PC-9 (cell line): ENCODE measurements around the gene TMSB4X. TPM values are rescaled to one million over a fixed set of nuclear protein-coding genes. Genes with fewer than 3 reads are reported as not detected.

ENCODE experiments used
- BruUV-seq: library from RNA; stranded (reverse); fragments of 400-500 nt; replicated peaks from 2 replicates; lab custom pipeline; 2021; lab: Mats Ljungman, UMichigan
- CTCF ChIA-PET: fragments of 300-600 bp; sonication (Branson Sonifier 250); formaldehyde crosslinking; loops from one replicate; lab custom pipeline; 2022; ENCODE audit warnings: antibody characterized with exemption; lab: Charles Lee
- POLR2A ChIA-PET: fragments of 300-600 bp; sonication (Branson Sonifier 250); formaldehyde crosslinking; loops from one replicate; lab custom pipeline; 2022; ENCODE audit warnings: antibody characterized with exemption; ENCODE audit not compliant: unreplicated experiment; lab: Charles Lee
- DNase-seq, 2 experiments: peaks; one replicate each; pipeline versions ENCODE4 v3.0.0 to v3.0.0-alpha.2; 2015 to 2022; ENCODE audit warnings: mixed read lengths in 1 of 2
- H2AFZ ChIP-seq: fragments of 200-600 bp; sonication (generic); 2 replicates; pipeline ENCODE4 v1.8.1; 2017; ENCODE audit warnings: antibody characterized with exemption
- H3F3A ChIP-seq: fragments of 200-600 bp; sonication (generic); 2 replicates; pipeline ENCODE4 v1.8.1; 2017; ENCODE audit warnings: antibody characterized with exemption, mild to moderate bottlenecking, low read depth; ENCODE audit not compliant: insufficient read depth
- H3K27ac ChIP-seq: fragments of 200-600 bp; sonication (generic); 2 replicates; pipeline ENCODE4 v1.6.1; 2016; ENCODE audit warnings: mixed run types
- H3K27me3 ChIP-seq: fragments of 200-600 bp; sonication (generic); 2 replicates; pipeline ENCODE4 v1.6.1; 2016; ENCODE audit warnings: low read depth, mixed run types; ENCODE audit not compliant: insufficient read depth
- H3K36me3 ChIP-seq: fragments of 200-600 bp; sonication (generic); 2 replicates; pipeline ENCODE4 v1.6.1; 2016; ENCODE audit warnings: low read depth, mixed run types
- H3K4me1 ChIP-seq: fragments of 200-600 bp; sonication (generic); replicated peaks from 2 replicates; pipeline ENCODE4 v1.6.1; 2016; ENCODE audit warnings: mixed run types; ENCODE audit not compliant: insufficient read depth
- H3K4me2 ChIP-seq: fragments of 200-600 bp; sonication (generic); 2 replicates; pipeline ENCODE4 v1.6.1; 2017; ENCODE audit warnings: mixed run types
- H3K4me3 ChIP-seq: fragments of 200-600 bp; sonication (generic); 2 replicates; pipeline ENCODE4 v1.6.1; 2016; ENCODE audit warnings: mixed run types
- H3K79me2 ChIP-seq: fragments of 200-600 bp; sonication (generic); 2 replicates; pipeline ENCODE4 v1.6.1; 2017; ENCODE audit warnings: low read depth, mixed run types
- H3K9me2 ChIP-seq: fragments of 200-600 bp; sonication (generic); 2 replicates; pipeline ENCODE4 v1.8.1; 2017; ENCODE audit warnings: mild to moderate bottlenecking; ENCODE audit not compliant: insufficient read depth
- H3K9me3 ChIP-seq: fragments of 200-600 bp; sonication (generic); 2 replicates; pipeline ENCODE4 v1.8.1; 2016; ENCODE audit warnings: low read depth; ENCODE audit not compliant: insufficient read depth
- H4K20me1 ChIP-seq: fragments of 200-600 bp; sonication (generic); 2 replicates; pipeline ENCODE4 v1.8.1; 2017; ENCODE audit not compliant: insufficient read depth
- CTCF ChIP-seq: fragments of 200-600 bp; sonication (generic); conservative IDR thresholded peaks from 2 replicates; pipeline ENCODE4 v1.6.1; 2017; ENCODE audit warnings: mixed run types, antibody characterized with exemption, mild to moderate bottlenecking, moderate library complexity
- EZH2 ChIP-seq: fragments of 200-600 bp; sonication (generic); IDR thresholded peaks from 2 replicates; pipeline ENCODE4 v1.8.0; 2017; ENCODE audit warnings: antibody characterized with exemption, low read depth
- intact Hi-C: fragments of 100-400 bp; cut with micrococcal nuclease; formaldehyde crosslinking; loops from one replicate; pipeline ENCODE4 v1.10.0; 2022; ENCODE audit not compliant: unreplicated experiment
- total RNA-seq: library from RNA; stranded (reverse); gene quantifications from 2 replicates; pipeline ENCODE4 v1.2.3, GENCODE V29; 2021

TMSB4X gene
- total RNA-seq, 1 experiment from 2014 or later, result 2,589 TPM

- no peak for DNase-seq
- Histone ChIP-seq H3K4me1 (peaks cover 59% of the 10 kb centered on the region), H3K27ac (peak overlapping the region; percentile 91), H3F3A (peaks cover 42% of the 10 kb centered on the region), H2AFZ (no peak overlapping the region), H3K9me3 (no peaks in the 10 kb centered on the region), H3K79me2 (no peaks in the 10 kb centered on the region), H3K27me3 (no peaks in the 10 kb centered on the region), H3K4me2 (no peak overlapping the region; the same call in 1 of the 2 replicates), H3K9me2 (no peaks in the 10 kb centered on the region), H4K20me1 (no peaks in the 10 kb centered on the region), H3K36me3 (no peaks in the 10 kb centered on the region), H3K4me3 (no peak overlapping the region)
- CTCF ChIA-PET, result no interaction called here
- TF ChIP-seq EZH2, result no peak
- TF ChIP-seq CTCF, result no peak
- POLR2A ChIA-PET, result interaction anchor here (0.5 kb wide), 1 partner anchor 29 kb away, joined by 15 read pairs; no protein-coding TSS in a partner anchor
- intact Hi-C loops, result no loop called here
- BruUV-seq, result no TSS peak
Measured at GRCh38 chrX:12986164-12986779, 11.4 kb downstream of the TMSB4X start.

- no peak for TF ChIP-seq CTCF
- no peak for TF ChIP-seq EZH2
- Histone ChIP-seq H2AFZ (no peak overlapping the region), H3K9me3 (no peaks in the 10 kb centered on the region), H3K79me2 (no peaks in the 10 kb centered on the region), H3K9me2 (no peaks in the 10 kb centered on the region), H3K36me3 (no peaks in the 10 kb centered on the region), H3K27ac (no peak overlapping the region), H4K20me1 (no peaks in the 10 kb centered on the region), H3K27me3 (no peaks in the 10 kb centered on the region), H3K4me2 (no peak overlapping the region), H3K4me1 (peaks cover 59% of the 10 kb centered on the region), H3K4me3 (no peak overlapping the region), H3F3A (peaks cover 42% of the 10 kb centered on the region)
- DNase-seq, result no peak
- BruUV-seq, result no TSS peak
- intact Hi-C loops, result no loop called here
- ChIA-PET CTCF (no interaction called here), POLR2A (interaction anchor here (0.5 kb wide), 1 partner anchor 29 kb away, joined by 15 read pairs; no protein-coding TSS in a partner anchor)
Measured at GRCh38 chrX:12986886-12987285, 12.0 kb downstream of the TMSB4X start.

DNA sequence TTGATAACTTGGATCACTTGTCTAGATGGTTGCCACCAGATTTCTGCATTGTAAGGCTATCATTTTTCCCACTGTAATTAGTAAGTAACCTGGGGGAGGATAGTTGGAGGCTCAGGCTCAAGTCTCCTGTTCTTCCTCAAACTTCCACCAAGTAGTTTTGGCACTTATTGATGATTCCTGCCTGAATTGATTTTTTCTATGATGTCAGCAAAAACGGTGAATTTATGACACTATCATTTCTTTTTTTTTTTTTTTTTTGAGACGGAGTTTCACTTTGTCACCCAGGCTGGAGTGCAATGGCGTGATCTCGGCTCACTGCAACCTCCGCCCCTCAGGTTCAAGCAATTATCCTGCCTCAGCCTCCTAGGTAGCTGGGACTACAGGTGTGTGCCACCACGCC is 12.4 kb downstream of the TMSB4X start:
- intact Hi-C loops, result no loop called here
- POLR2A ChIA-PET, result no interaction called here

More for the DNA sequence above, 12.4 kb downstream of the TMSB4X start:
- CTCF ChIA-PET, result no interaction called here
- DNase-seq, result no peak
- H3K4me3 ChIP-seq, result no peak overlapping the region
- BruUV-seq, result no TSS peak
- no peaks in the 10 kb centered on the region for H3K79me2 ChIP-seq
- H3K4me2 ChIP-seq, result no peak overlapping the region
- H3K9me3 ChIP-seq, result no peaks in the 10 kb centered on the region
- H3K27me3 ChIP-seq, result no peaks in the 10 kb centered on the region
- no peaks in the 10 kb centered on the region for H3K36me3 ChIP-seq
- H3K9me2 ChIP-seq, result no peaks in the 10 kb centered on the region
- H2AFZ ChIP-seq, result no peak overlapping the region
- H3K4me1 ChIP-seq, result peaks cover 59% of the 10 kb centered on the region
- peak overlapping the region; percentile 96 for H3K27ac ChIP-seq
- peaks cover 42% of the 10 kb centered on the region for H3F3A ChIP-seq
- TF ChIP-seq CTCF (no peak), EZH2 (no peak)
- H4K20me1 ChIP-seq, result no peaks in the 10 kb centered on the region
